Prostate gland (tissue), 2 donors: ENCODE data around the gene ZNF804B.

Experiments used
- CTCF ChIP-seq, 4 experiments: fragments of 200-600 bp in 2 of 4; fragments of 450-650 bp in 2 of 4; sonication (generic) in 2 of 4; IDR thresholded peaks; 1 replicate in 3 of 4; 2 replicates in 1 of 4; pipeline ENCODE4 v1.5.1; 2016 to 2019; ENCODE audit warnings: antibody characterized with exemption in 4 of 4, mild to moderate bottlenecking in 2 of 4, moderate library complexity in 2 of 4
- POLR2A ChIP-seq: fragments of 450-650 bp; IDR thresholded peaks from one replicate; pipeline ENCODE4 v1.6.1; 2016; ENCODE audit warnings: antibody characterized with exemption, mild to moderate bottlenecking
- POLR2AphosphoS5 ChIP-seq: sonication (generic); formaldehyde crosslinking; IDR thresholded peaks from one replicate; pipeline ENCODE4 v1.6.1; 2017; ENCODE audit warnings: antibody characterized with exemption

- no peak for TF ChIP-seq POLR2A
- no peak for TF ChIP-seq CTCF (IDR thresholded peaks at IDR 0.05)
- no peak for TF ChIP-seq POLR2AphosphoS5
Measured at GRCh38 chr7:89053130-89053529, 293.6 kb downstream of the ZNF804B start.
